SK-N-MC (cell line): ENCODE data around the gene DOCK1.

ENCODE experiments used
- EZH2 ChIP-seq: fragments of 200-600 bp; sonication (generic); IDR thresholded peaks from one replicate; pipeline ENCODE4 v1.6.1; 2017; ENCODE audit warnings: antibody characterized with exemption
- POLR2AphosphoS5 ChIP-seq: IDR thresholded peaks from 2 replicates; pipeline ENCODE4 v1.6.1; 2012; ENCODE audit warnings: mild to moderate bottlenecking, low read depth, low read length, borderline replicate concordance

DNA sequence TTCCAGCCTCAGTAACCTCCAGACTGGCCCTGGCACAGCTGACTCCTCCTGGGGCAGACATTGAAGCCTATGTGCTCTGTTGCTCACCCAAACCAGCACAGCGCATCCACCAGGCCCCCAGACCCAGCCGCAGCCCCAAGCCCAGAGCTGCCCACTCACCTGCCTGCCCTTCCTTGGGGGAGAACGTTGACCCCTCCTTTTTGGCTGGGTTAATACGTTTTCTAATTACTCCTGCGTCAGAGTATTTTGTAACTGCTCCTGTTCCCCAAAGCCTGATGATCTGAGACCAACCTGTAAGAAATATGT lies 536.9 kb downstream of the DOCK1 start:
- no peak for TF ChIP-seq EZH2
- TF ChIP-seq POLR2AphosphoS5: no peak
